Fibroblast of the aortic adventitia (primary cell): Measurements from ENCODE around the gene PROSER1. TPM values are rescaled to one million over a fixed set of nuclear protein-coding genes. Genes with fewer than 3 reads are reported as not detected.
"Not testable (repeated sequence)": the region's sequence is repeated elsewhere in the genome, so short reads cannot be mapped to it uniquely, and the experiment has no call there.

Source experiments
- DNase-seq: peaks from one replicate; pipeline ENCODE4 v3.0.0-alpha.2; 2010; ENCODE audit warnings: low read depth
- H3K4me3 ChIP-seq: 2 replicates; pipeline ENCODE4 v1.5.1; 2011; ENCODE audit warnings: low read depth, mild to moderate bottlenecking, control low read depth, low read length, moderate library complexity
- total RNA-seq: library from RNA; depleted of rRNA; stranded (reverse); fragments of >200 nt; gene quantifications from 2 replicates; pipeline ENCODE4 v1.2.3, GENCODE V29; 2012; ENCODE audit warnings: low replicate concordance
- TF ChIP-seq, protein P1 (sequence below): IDR thresholded peaks from 2 replicates; pipeline ENCODE4 v1.5.1; 2011; ENCODE audit warnings: mild to moderate bottlenecking, low read length, control low read depth, inconsistent platforms; ENCODE audit not compliant: insufficient read depth

PROSER1 gene
- total RNA-seq, 1 donor = 10.6 TPM

DNA sequence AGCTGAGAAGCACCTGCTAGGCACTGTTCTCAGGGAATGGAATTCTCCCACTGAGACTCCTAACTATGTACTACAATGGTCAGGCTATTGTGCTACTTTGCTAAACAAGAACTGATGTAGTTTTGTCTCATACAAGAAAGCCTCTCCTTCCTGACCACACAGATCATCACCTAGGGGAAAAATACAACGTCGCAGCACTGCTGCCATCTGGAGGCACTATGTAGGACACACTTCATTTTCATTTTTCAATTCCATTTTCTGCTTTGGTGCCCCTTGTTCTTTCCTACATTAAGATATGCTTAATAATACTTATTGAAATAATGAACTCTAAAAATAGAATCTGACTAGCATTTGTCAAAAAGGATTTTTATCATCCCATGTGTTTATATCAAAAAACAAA, 21.1 kb downstream of the PROSER1 start:
- no peak overlapping the region for H3K4me3 ChIP-seq
- peak; percentile 13 for DNase-seq
- TF ChIP-seq, protein P1, sequence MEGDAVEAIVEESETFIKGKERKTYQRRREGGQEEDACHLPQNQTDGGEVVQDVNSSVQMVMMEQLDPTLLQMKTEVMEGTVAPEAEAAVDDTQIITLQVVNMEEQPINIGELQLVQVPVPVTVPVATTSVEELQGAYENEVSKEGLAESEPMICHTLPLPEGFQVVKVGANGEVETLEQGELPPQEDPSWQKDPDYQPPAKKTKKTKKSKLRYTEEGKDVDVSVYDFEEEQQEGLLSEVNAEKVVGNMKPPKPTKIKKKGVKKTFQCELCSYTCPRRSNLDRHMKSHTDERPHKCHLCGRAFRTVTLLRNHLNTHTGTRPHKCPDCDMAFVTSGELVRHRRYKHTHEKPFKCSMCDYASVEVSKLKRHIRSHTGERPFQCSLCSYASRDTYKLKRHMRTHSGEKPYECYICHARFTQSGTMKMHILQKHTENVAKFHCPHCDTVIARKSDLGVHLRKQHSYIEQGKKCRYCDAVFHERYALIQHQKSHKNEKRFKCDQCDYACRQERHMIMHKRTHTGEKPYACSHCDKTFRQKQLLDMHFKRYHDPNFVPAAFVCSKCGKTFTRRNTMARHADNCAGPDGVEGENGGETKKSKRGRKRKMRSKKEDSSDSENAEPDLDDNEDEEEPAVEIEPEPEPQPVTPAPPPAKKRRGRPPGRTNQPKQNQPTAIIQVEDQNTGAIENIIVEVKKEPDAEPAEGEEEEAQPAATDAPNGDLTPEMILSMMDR = peak; percentile 48

DNA sequence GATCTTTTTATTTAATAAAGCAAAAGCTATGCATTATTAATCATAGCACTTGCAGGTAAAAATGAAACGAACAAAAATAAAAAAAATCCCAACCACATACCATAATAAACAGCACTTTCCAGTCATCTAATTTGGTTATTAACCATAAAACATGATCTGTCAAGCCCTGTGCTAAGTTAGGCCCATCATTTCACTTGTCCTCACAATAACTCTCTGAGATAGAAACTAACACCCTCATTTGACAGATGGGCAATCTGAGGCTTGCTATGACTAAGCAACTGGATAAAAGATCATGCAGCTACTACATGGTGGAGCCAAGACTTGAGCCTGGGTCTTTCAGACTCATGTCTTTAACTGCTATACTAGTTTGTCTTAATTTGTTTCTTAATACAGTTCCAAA, 21.8 kb downstream of the PROSER1 start:
- H3K4me3 ChIP-seq = no peak overlapping the region
- no peak for DNase-seq
- TF ChIP-seq, protein P1 = no peak

DNA sequence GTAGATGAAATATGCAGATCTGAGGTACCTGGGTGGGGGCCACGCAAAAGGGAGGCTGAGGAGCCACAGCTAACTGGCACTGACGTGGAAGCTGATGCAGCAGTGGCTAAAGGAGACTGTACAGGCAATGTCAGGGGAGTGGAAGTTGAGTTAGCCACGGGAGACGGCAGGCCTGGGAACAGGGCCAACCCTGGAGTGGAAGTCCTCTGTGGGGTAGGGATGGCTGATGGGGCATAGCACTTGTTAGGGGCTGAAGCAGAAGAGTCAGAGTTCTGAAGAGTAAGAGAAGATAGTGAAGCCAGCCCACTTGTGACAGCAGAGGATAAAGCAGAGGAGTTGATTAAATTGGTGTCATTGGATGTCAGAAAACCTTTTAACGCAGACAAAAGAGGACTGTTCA, 24.4 kb downstream of the PROSER1 start:
- no peak for DNase-seq
- TF ChIP-seq, protein P1 = no peak
- no peak overlapping the region for H3K4me3 ChIP-seq

DNA sequence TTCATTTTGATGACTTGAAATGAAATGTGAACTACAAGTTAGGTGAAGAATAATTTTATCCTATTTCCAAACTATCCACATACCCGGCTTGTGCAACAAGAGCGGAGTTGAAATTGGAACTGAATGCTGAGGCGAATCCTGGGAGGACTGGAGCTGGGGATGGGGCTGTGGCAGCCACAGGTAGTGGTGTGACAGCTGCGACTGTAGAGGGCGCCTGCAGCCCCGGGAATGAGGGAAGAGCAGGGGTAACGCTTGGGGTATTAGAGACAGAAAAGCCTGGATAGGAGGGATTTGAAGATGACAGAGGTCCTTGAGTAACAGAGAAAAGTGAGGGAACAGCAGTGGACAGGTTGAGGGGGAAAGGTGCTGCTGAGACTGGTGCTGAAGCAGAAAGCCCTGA, 25.3 kb downstream of the PROSER1 start:
- TF ChIP-seq, protein P1 = no peak
- no peak for DNase-seq
- no peak overlapping the region for H3K4me3 ChIP-seq

DNA sequence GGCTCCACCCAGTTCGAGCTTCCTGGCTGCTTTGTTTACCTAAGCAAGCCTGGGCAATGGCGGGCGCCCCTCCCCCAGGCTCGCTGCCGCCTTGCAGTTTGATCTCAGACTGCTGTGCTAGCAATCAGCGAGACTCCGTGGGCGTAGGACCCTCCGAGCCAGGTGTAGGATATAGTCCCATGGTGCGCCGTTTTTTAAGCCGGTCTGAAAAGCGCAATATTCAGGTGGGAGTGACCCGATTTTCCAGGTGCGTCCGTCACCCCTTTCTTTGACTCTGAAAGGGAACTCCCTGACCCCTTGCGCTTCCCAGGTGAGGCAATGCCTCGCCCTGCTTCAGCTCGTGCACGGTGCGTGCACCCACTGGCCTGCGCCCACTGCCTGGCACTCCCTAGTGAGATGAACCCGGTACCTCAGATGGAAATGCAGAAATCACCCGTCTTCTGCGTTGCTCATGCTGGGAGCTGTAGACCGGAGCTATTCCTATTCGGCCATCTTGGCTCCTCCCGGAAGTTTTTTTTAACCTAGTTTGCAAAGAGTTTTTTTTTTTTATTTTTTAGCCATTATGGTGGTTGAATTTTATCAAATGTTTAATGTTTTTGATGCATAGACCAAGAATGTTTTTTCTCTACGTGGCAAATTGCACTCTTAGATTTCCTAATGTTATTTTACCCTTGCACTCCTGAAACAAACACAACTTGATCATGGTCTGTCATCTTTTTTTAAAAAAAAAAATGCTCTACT, 31.3 kb downstream of the PROSER1 start:
- not testable (repeated sequence) for DNase-seq, H3K4me3 ChIP-seq

DNA sequence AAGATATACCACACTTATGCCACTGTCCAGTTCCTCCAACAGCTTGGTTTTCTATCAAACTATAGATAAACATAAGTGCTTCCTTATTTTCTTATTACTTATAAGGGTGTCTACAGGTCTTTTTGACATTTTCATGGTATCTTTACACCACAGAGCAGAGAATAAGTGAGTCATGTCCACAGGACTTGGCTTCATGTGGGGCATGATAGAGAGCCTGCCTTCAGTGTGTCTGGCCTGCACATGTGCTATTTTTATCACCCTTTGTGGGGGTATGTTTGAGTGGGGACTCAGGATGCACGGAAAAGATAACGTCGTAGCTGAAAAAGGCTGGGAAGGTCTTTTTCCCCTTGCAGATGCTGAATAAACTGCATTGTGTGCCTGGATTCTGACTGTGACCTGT, 39.1 kb downstream of the PROSER1 start:
- TF ChIP-seq, protein P1 = no peak
- no peak for DNase-seq
- no peak overlapping the region for H3K4me3 ChIP-seq

DNA sequence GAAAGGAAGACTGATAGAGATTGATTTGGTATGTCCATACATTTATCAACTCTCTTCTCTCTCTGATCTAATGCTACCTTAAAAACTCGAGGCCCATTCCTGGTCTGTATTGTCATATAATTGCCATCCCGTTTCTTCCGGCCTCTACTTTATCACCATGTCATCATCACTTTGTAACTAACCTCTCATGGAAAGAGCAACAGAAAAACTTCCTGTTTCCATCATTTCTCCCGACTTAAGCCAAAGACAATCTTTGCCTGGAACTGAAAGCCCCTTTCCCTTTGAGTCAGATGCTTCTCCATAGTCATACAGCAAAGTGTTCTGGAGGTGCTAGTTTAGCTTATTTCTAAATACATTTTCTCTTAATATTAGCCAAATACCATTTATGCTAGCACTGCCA, 44.5 kb downstream of the PROSER1 start:
- TF ChIP-seq, protein P1 = no peak
- DNase-seq = no peak
- no peak overlapping the region for H3K4me3 ChIP-seq
